GM10248 (cell line): ENCODE results near the gene ADAM11.

ENCODE experiments used
- CTCF ChIA-PET: fragments of 300-600 bp; sonication (Branson Sonifier 250); formaldehyde crosslinking; extraction: SDS; loops from one replicate; lab custom pipeline; 2021; ENCODE audit warnings: antibody characterized with exemption; lab: Yijun Ruan, JAX
- POLR2A ChIA-PET: fragments of 350-650 bp; sonication (Branson Sonifier 250); formaldehyde crosslinking; extraction: SDS; loops from one replicate; lab custom pipeline; 2020; ENCODE audit warnings: antibody characterized with exemption; lab: Yijun Ruan, JAX
- DNase-seq: peaks from one replicate; pipeline ENCODE4 v3.0.0; 2012; ENCODE audit errors: extremely low spot score
- CTCF ChIP-seq: IDR thresholded peaks from 2 replicates; pipeline ENCODE4 v1.5.1; 2012; ENCODE audit warnings: mild to moderate bottlenecking, low read depth; ENCODE audit errors: extremely low read depth, missing control alignments, control extremely low read depth

Gene ADAM11

GRCh38 chr17:44831371-44831770 is 72.6 kb downstream of the ADAM11 start:
- CTCF ChIA-PET, result interaction anchor here (0.7 to 2.0 kb wide), 4 partner anchors 9 to 52 kb away, joined by 3 to 5 read pairs (median 4); no protein-coding TSS in a partner anchor
- DNase-seq, result no peak
- no peak for TF ChIP-seq CTCF
- POLR2A ChIA-PET, result interaction anchor here (0.6 kb wide), 1 partner anchor 20 kb away, joined by 4 read pairs; no protein-coding TSS in a partner anchor
